ENCODE results near the gene GARS1.

- TF ChIP-seq CTCF (IDR thresholded peaks at IDR 0.05), result no peak
- TF ChIP-seq EP300 (IDR thresholded peaks at IDR 0.05), result no peak
These were observed 18.8 kb upstream of the GARS1 start for GRCh38 chr7:30575910-30576309.

Data from ovary (tissue), 3 donors.